Astrocyte of the cerebellum (primary cell): ENCODE measurements around the gene JARID2.

Experiments used
- DNase-seq: peaks from one replicate; pipeline ENCODE4 v3.0.0-alpha.2; 2011; ENCODE audit warnings: low read depth
- H3K4me3 ChIP-seq: 2 replicates; pipeline ENCODE4 v1.5.1; 2011; ENCODE audit warnings: mild to moderate bottlenecking, low read depth, low read length, moderate library complexity
- CTCF ChIP-seq: IDR thresholded peaks from 2 replicates; pipeline ENCODE4 v1.5.1; 2012; ENCODE audit warnings: low read length, low read depth, moderate library complexity, mild to moderate bottlenecking; ENCODE audit errors: missing control alignments
- in situ Hi-C: cut with HindIII; loops from 2 replicates; pipeline ENCODE4 v1.10.0; 2017; ENCODE audit warnings: low sequenced_read_pairs

JARID2 gene

GRCh38 chr6:15395087-15395486 lies 149.2 kb downstream of the JARID2 start:
- H3K4me3 ChIP-seq, result no peak overlapping the region
- TF ChIP-seq CTCF, result no peak
- no peak for DNase-seq
- in situ Hi-C loops, result no loop called here

- in situ Hi-C loops, result no loop called here
- DNase-seq, result no peak
- H3K4me3 ChIP-seq, result no peak overlapping the region
- no peak for TF ChIP-seq CTCF
These were observed 150.9 kb downstream of the JARID2 start for GRCh38 chr6:15396808-15397207.

- in situ Hi-C loops, result no loop called here
- no peak for TF ChIP-seq CTCF
- H3K4me3 ChIP-seq, result no peak overlapping the region
- DNase-seq, result no peak
These were observed 152.9 kb downstream of the JARID2 start for GRCh38 chr6:15398633-15399275.

GRCh38 chr6:15399641-15400470 lies 154.0 kb downstream of the JARID2 start:
- DNase-seq, result peak; percentile 79
- in situ Hi-C loops, result no loop called here
- peak overlapping the region; percentile 30 for H3K4me3 ChIP-seq
- no peak for TF ChIP-seq CTCF

GRCh38 chr6:15400572-15401004 lies 154.7 kb downstream of the JARID2 start:
- in situ Hi-C loops, result no loop called here
- no peak for TF ChIP-seq CTCF
- DNase-seq, result no peak
- H3K4me3 ChIP-seq, result peak overlapping the region; percentile 30

GRCh38 chr6:15401120-15401519 lies 155.3 kb downstream of the JARID2 start:
- no peak for DNase-seq
- no peak for TF ChIP-seq CTCF
- in situ Hi-C loops, result no loop called here
- no peak overlapping the region for H3K4me3 ChIP-seq
